Activated T-helper 17 cell treated with anti-CD3 and anti-CD28 coated beads, Interleukin-2, amount 50 U/mL, for 72 hours (primary cell): ENCODE measurements around the gene COQ8A. TPM values are rescaled to one million over a fixed set of nuclear protein-coding genes. Genes with fewer than 3 reads are reported as not detected.

Experiments used
- ATAC-seq: fragments of 150-1000 bp; cut with Tn5 transposase; replicated peaks from 2 replicates; pipeline ENCODE4 v1.10.0; 2021; ENCODE audit warnings: mild to moderate bottlenecking, moderate library complexity
- H3K27ac Mint-ChIP-seq: one replicate; pipeline ENCODE4 v1.8.0; 2022; ENCODE audit warnings: mixed read lengths
- H3K27me3 Mint-ChIP-seq: one replicate; pipeline ENCODE4 v1.8.0; 2022; ENCODE audit warnings: mixed read lengths
- H3K36me3 Mint-ChIP-seq: one replicate; pipeline ENCODE4 v1.8.0; 2022; ENCODE audit warnings: low read depth, mild to moderate bottlenecking, mixed read lengths
- H3K4me1 Mint-ChIP-seq: one replicate; pipeline ENCODE4 v1.8.0; 2022; ENCODE audit warnings: mixed read lengths
- H3K4me3 Mint-ChIP-seq: one replicate; pipeline ENCODE4 v1.8.0; 2022; ENCODE audit warnings: mild to moderate bottlenecking, mixed read lengths
- H3K9me3 Mint-ChIP-seq: one replicate; pipeline ENCODE4 v1.8.0; 2022; ENCODE audit warnings: mixed read lengths
- total RNA-seq, 2 donors: library from RNA; stranded (reverse); gene quantifications; one replicate each; pipeline ENCODE4 v1.2.3, GENCODE V29; 2022

COQ8A gene
- total RNA-seq, 2 donors from 2014 or later: 28.8 to 43.1 TPM

- no peak for ATAC-seq
- no peaks in the 10 kb centered on the region for H3K9me3 Mint-ChIP-seq
- peak overlapping the region; percentile 87 for H3K4me3 Mint-ChIP-seq
- no peaks in the 10 kb centered on the region for H3K27me3 Mint-ChIP-seq
- H3K36me3 Mint-ChIP-seq: no peaks in the 10 kb centered on the region
- peaks cover 28% of the 10 kb centered on the region for H3K4me1 Mint-ChIP-seq
- no peak overlapping the region for H3K27ac Mint-ChIP-seq
These were observed 2.3 kb downstream of the COQ8A start for GRCh38 chr1:226942392-226942791.

GRCh38 chr1:226943156-226943555 lies 3.1 kb downstream of the COQ8A start:
- no peaks in the 10 kb centered on the region for H3K9me3 Mint-ChIP-seq
- ATAC-seq: no peak
- H3K4me3 Mint-ChIP-seq: no peak overlapping the region
- peaks cover 28% of the 10 kb centered on the region for H3K4me1 Mint-ChIP-seq
- H3K27me3 Mint-ChIP-seq: no peaks in the 10 kb centered on the region
- H3K36me3 Mint-ChIP-seq: no peaks in the 10 kb centered on the region
- peak overlapping the region; percentile 80 for H3K27ac Mint-ChIP-seq

GRCh38 chr1:226943927-226944326 lies 3.8 kb downstream of the COQ8A start:
- Mint-ChIP-seq H3K27me3 (no peaks in the 10 kb centered on the region), H3K27ac (peak overlapping the region; percentile 80), H3K4me1 (peaks cover 27% of the 10 kb centered on the region), H3K9me3 (no peaks in the 10 kb centered on the region), H3K36me3 (no peaks in the 10 kb centered on the region), H3K4me3 (no peak overlapping the region)
- ATAC-seq: no peak

- peaks cover 26% of the 10 kb centered on the region for H3K4me1 Mint-ChIP-seq
- H3K36me3 Mint-ChIP-seq: no peaks in the 10 kb centered on the region
- H3K9me3 Mint-ChIP-seq: no peaks in the 10 kb centered on the region
- no peak for ATAC-seq
- no peak overlapping the region for H3K4me3 Mint-ChIP-seq
- H3K27ac Mint-ChIP-seq: no peak overlapping the region
- H3K27me3 Mint-ChIP-seq: no peaks in the 10 kb centered on the region
These were observed 5.2 kb downstream of the COQ8A start for GRCh38 chr1:226945106-226945857.

GRCh38 chr1:226945858-226946245 lies 5.8 kb downstream of the COQ8A start:
- no peak for ATAC-seq
- no peaks in the 10 kb centered on the region for H3K9me3 Mint-ChIP-seq
- H3K4me1 Mint-ChIP-seq: peaks cover 27% of the 10 kb centered on the region
- no peaks in the 10 kb centered on the region for H3K27me3 Mint-ChIP-seq
- H3K27ac Mint-ChIP-seq: no peak overlapping the region
- no peaks in the 10 kb centered on the region for H3K36me3 Mint-ChIP-seq
- H3K4me3 Mint-ChIP-seq: no peak overlapping the region

- Mint-ChIP-seq H3K9me3 (no peaks in the 10 kb centered on the region), H3K4me1 (peaks cover 30% of the 10 kb centered on the region), H3K4me3 (no peak overlapping the region), H3K36me3 (no peaks in the 10 kb centered on the region), H3K27ac (no peak overlapping the region), H3K27me3 (no peaks in the 10 kb centered on the region)
- ATAC-seq: no peak
These were observed 6.2 kb downstream of the COQ8A start for GRCh38 chr1:226946285-226946684.

GRCh38 chr1:226946841-226947240 lies 6.7 kb downstream of the COQ8A start:
- Mint-ChIP-seq H3K36me3 (no peaks in the 10 kb centered on the region), H3K27ac (no peak overlapping the region), H3K4me3 (no peak overlapping the region), H3K9me3 (no peaks in the 10 kb centered on the region), H3K27me3 (no peaks in the 10 kb centered on the region), H3K4me1 (peaks cover 30% of the 10 kb centered on the region)
- ATAC-seq: no peak

- Mint-ChIP-seq H3K27me3 (no peaks in the 10 kb centered on the region), H3K36me3 (no peaks in the 10 kb centered on the region), H3K9me3 (no peaks in the 10 kb centered on the region), H3K27ac (peak overlapping the region; percentile 12), H3K4me3 (no peak overlapping the region), H3K4me1 (peaks cover 21% of the 10 kb centered on the region)
- no peak for ATAC-seq
These were observed 8.0 kb downstream of the COQ8A start for GRCh38 chr1:226948051-226948450.

- H3K27me3 Mint-ChIP-seq: no peaks in the 10 kb centered on the region
- H3K36me3 Mint-ChIP-seq: no peaks in the 10 kb centered on the region
- ATAC-seq: no peak
- H3K9me3 Mint-ChIP-seq: no peaks in the 10 kb centered on the region
- H3K27ac Mint-ChIP-seq: peak overlapping the region; percentile 12
- peaks cover 17% of the 10 kb centered on the region for H3K4me1 Mint-ChIP-seq
- H3K4me3 Mint-ChIP-seq: no peak overlapping the region
These were observed 8.4 kb downstream of the COQ8A start for GRCh38 chr1:226948480-226948879.

- no peaks in the 10 kb centered on the region for H3K9me3 Mint-ChIP-seq
- H3K27me3 Mint-ChIP-seq: no peaks in the 10 kb centered on the region
- peaks cover 12% of the 10 kb centered on the region for H3K4me1 Mint-ChIP-seq
- H3K27ac Mint-ChIP-seq: no peak overlapping the region
- ATAC-seq: no peak
- H3K36me3 Mint-ChIP-seq: no peaks in the 10 kb centered on the region
- no peak overlapping the region for H3K4me3 Mint-ChIP-seq
These were observed 8.9 kb downstream of the COQ8A start for GRCh38 chr1:226948996-226949395.

- no peak overlapping the region for H3K4me3 Mint-ChIP-seq
- peaks cover 9% of the 10 kb centered on the region for H3K4me1 Mint-ChIP-seq
- no peaks in the 10 kb centered on the region for H3K9me3 Mint-ChIP-seq
- no peak overlapping the region for H3K27ac Mint-ChIP-seq
- no peaks in the 10 kb centered on the region for H3K36me3 Mint-ChIP-seq
- ATAC-seq: no peak
- H3K27me3 Mint-ChIP-seq: no peaks in the 10 kb centered on the region
These were observed 9.3 kb downstream of the COQ8A start for GRCh38 chr1:226949401-226949800.

GRCh38 chr1:226950316-226950715 lies 10.2 kb downstream of the COQ8A start:
- peaks cover 14% of the 10 kb centered on the region for H3K4me1 Mint-ChIP-seq
- ATAC-seq: no peak
- H3K27ac Mint-ChIP-seq: no peak overlapping the region
- H3K9me3 Mint-ChIP-seq: no peaks in the 10 kb centered on the region
- no peaks in the 10 kb centered on the region for H3K36me3 Mint-ChIP-seq
- H3K4me3 Mint-ChIP-seq: no peak overlapping the region
- H3K27me3 Mint-ChIP-seq: no peaks in the 10 kb centered on the region

- H3K36me3 Mint-ChIP-seq: no peaks in the 10 kb centered on the region
- no peaks in the 10 kb centered on the region for H3K9me3 Mint-ChIP-seq
- no peaks in the 10 kb centered on the region for H3K27me3 Mint-ChIP-seq
- peaks cover 14% of the 10 kb centered on the region for H3K4me1 Mint-ChIP-seq
- H3K4me3 Mint-ChIP-seq: no peak overlapping the region
- H3K27ac Mint-ChIP-seq: peak overlapping the region; percentile 39
- ATAC-seq: no peak
These were observed 10.8 kb downstream of the COQ8A start for GRCh38 chr1:226950871-226951270.

- peak overlapping the region; percentile 39 for H3K27ac Mint-ChIP-seq
- no peaks in the 10 kb centered on the region for H3K27me3 Mint-ChIP-seq
- H3K4me1 Mint-ChIP-seq: peaks cover 14% of the 10 kb centered on the region
- H3K36me3 Mint-ChIP-seq: no peaks in the 10 kb centered on the region
- H3K9me3 Mint-ChIP-seq: no peaks in the 10 kb centered on the region
- no peak for ATAC-seq
- H3K4me3 Mint-ChIP-seq: no peak overlapping the region
These were observed 11.4 kb downstream of the COQ8A start for GRCh38 chr1:226951286-226952117.

- no peaks in the 10 kb centered on the region for H3K36me3 Mint-ChIP-seq
- ATAC-seq: no peak
- no peaks in the 10 kb centered on the region for H3K27me3 Mint-ChIP-seq
- H3K4me1 Mint-ChIP-seq: peaks cover 15% of the 10 kb centered on the region
- H3K4me3 Mint-ChIP-seq: no peak overlapping the region
- no peak overlapping the region for H3K27ac Mint-ChIP-seq
- no peaks in the 10 kb centered on the region for H3K9me3 Mint-ChIP-seq
These were observed 12.0 kb downstream of the COQ8A start for GRCh38 chr1:226952118-226952441.
